HepG2 (cell line): ENCODE results near the gene USF1. TPM values are rescaled to one million over a fixed set of nuclear protein-coding genes. Genes with fewer than 3 reads are reported as not detected.
A peak's percentile ranks its signal among the peaks of the same experiment; 100 is the strongest.

Experiments used
- CBX1 ChIP-seq: IDR thresholded peaks from one replicate; pipeline ENCODE4 v1.6.1; 2016; ENCODE audit warnings: antibody characterized with exemption, low read depth
- CREBL2 ChIP-seq: sonication (generic); formaldehyde crosslinking; IDR thresholded peaks from 2 replicates; pipeline ENCODE4 v1.8.1; 2023; ENCODE audit warnings: missing genetic modification reagents, mild to moderate bottlenecking, borderline replicate concordance
- CSRNP1 ChIP-seq: sonication (generic); formaldehyde crosslinking; IDR thresholded peaks from 2 replicates; pipeline ENCODE4 v1.8.1; 2023; ENCODE audit warnings: mild to moderate bottlenecking, missing genetic modification reagents
- HCFC1 ChIP-seq: fragments of 150-350 bp; IDR thresholded peaks from 2 replicates; pipeline ENCODE4 v1.6.1; 2014; ENCODE audit warnings: low read depth, low read length
- ISL2 ChIP-seq: sonication (generic); formaldehyde crosslinking; IDR thresholded peaks from 2 replicates; pipeline ENCODE4 v1.5.0; 2020; ENCODE audit warnings: missing genetic modification reagents
- KLF6 ChIP-seq: IDR thresholded peaks from 2 replicates; pipeline ENCODE4 v1.8.0; 2016; ENCODE audit warnings: missing biosample characterization, missing genetic modification reagents
- KMT2B ChIP-seq: IDR thresholded peaks from 2 replicates; pipeline ENCODE4 v1.6.1; 2016; ENCODE audit warnings: missing genetic modification reagents, missing compliant biosample characterization
- MXI1 ChIP-seq: IDR thresholded peaks from 3 replicates; pipeline ENCODE4 v1.6.1; 2012; ENCODE audit warnings: low read depth, low read length, inconsistent platforms, borderline replicate concordance
- RARA ChIP-seq: IDR thresholded peaks from 2 replicates; pipeline ENCODE4 v1.6.1; 2016; ENCODE audit warnings: missing genetic modification reagents, missing compliant biosample characterization
- ZBTB2 ChIP-seq: sonication (generic); formaldehyde crosslinking; IDR thresholded peaks from 2 replicates; pipeline ENCODE4 v1.8.0; 2022; ENCODE audit warnings: low read depth, missing genetic modification reagents
- ZBTB26 ChIP-seq: IDR thresholded peaks from 2 replicates; pipeline ENCODE4 v1.6.1; 2016; ENCODE audit warnings: missing compliant biosample characterization, missing genetic modification reagents, borderline replicate concordance
- ZNF333 ChIP-seq: sonication (generic); formaldehyde crosslinking; IDR thresholded peaks from 2 replicates; pipeline ENCODE4 v1.4.0; 2020; ENCODE audit warnings: mild to moderate bottlenecking, missing genetic modification reagents, borderline replicate concordance
- polyA plus RNA-seq, 8 experiments: library from polyadenylated mRNA; depleted of rRNA in 3 of 8; stranded (reverse) in 7 of 8; unstranded in 1 of 8; fragments of >200 nt; fragmentation: Illumina TruSeq in 4 of 8; extraction: Trizol in 4 of 8; gene quantifications; 2 replicates each; pipeline versions ENCODE4 v1.2.1 to v1.2.3, GENCODE V29; 2011 to 2016; ENCODE audit warnings: low read depth in 4 of 8, missing spikeins in 1 of 8, mixed read lengths in 1 of 8; ENCODE audit not compliant: insufficient read depth in 1 of 8
- total RNA-seq, 5 experiments: library from RNA; depleted of rRNA; stranded (reverse); fragments of >200 nt; fragmentation: Illumina TruSeq; extraction: Trizol; gene quantifications; 2 replicates each; pipeline ENCODE4 v1.2.3, GENCODE V29; 2016; ENCODE audit warnings: low read depth in 1 of 5
- TF ChIP-seq, protein P1 (sequence below): IDR thresholded peaks from 2 replicates; pipeline ENCODE4 v1.6.1; 2016
- TF ChIP-seq, protein P2 (sequence below): sonication (generic); formaldehyde crosslinking; IDR thresholded peaks from 2 replicates; pipeline ENCODE4 v1.8.0; 2022; ENCODE audit warnings: missing genetic modification reagents, mild to moderate bottlenecking, borderline replicate concordance
- TF ChIP-seq, protein P3 (sequence below): IDR thresholded peaks from 2 replicates; pipeline ENCODE4 v1.6.1; 2016; ENCODE audit warnings: low read depth, missing genetic modification reagents, missing compliant biosample characterization
- TF ChIP-seq, protein P4 (sequence below): sonication (generic); formaldehyde crosslinking; IDR thresholded peaks from 2 replicates; pipeline ENCODE4 v1.8.1; 2023; ENCODE audit warnings: mild to moderate bottlenecking, missing genetic modification reagents, borderline replicate concordance

USF1 gene
- total and polyA plus RNA-seq, 2 of the 13 experiments (the other 11 are each of a cell fraction or from before 2014, with no cell fraction given) = 26.9 to 39.4 TPM

GRCh38 chr1:161013488-161014230, 32.1 kb downstream of the USF1 start (continued):
- TF ChIP-seq, protein P1, sequence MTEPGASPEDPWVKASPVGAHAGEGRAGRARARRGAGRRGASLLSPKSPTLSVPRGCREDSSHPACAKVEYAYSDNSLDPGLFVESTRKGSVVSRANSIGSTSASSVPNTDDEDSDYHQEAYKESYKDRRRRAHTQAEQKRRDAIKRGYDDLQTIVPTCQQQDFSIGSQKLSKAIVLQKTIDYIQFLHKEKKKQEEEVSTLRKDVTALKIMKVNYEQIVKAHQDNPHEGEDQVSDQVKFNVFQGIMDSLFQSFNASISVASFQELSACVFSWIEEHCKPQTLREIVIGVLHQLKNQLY (CRISPR knock-in tag) = peak; percentile 86
- TF ChIP-seq CREBL2 (CRISPR knock-in tag) (no peak), KMT2B (CRISPR knock-in tag) (peak; percentile 72), CBX1 (peak; percentile 76), RARA (CRISPR knock-in tag) (peak; percentile 90), ZBTB26 (peak; percentile 34; the same call in 1 of the 2 replicates), ZNF333 (CRISPR knock-in tag) (peak; percentile 87; the same call in 1 of the 2 replicates), ISL2 (peak; percentile 74), HCFC1 (no peak), CSRNP1 (CRISPR knock-in tag) (no peak), ZBTB2 (CRISPR knock-in tag) (0 out of 2 replicates have a peak, but pooled peaks have one; percentile 51), KLF6 (peak; percentile 77), MXI1 (peak; percentile 70; the same call in 1 of the 3 replicates)
- TF ChIP-seq, protein P2, sequence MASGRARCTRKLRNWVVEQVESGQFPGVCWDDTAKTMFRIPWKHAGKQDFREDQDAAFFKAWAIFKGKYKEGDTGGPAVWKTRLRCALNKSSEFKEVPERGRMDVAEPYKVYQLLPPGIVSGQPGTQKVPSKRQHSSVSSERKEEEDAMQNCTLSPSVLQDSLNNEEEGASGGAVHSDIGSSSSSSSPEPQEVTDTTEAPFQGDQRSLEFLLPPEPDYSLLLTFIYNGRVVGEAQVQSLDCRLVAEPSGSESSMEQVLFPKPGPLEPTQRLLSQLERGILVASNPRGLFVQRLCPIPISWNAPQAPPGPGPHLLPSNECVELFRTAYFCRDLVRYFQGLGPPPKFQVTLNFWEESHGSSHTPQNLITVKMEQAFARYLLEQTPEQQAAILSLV (CRISPR knock-in tag) = no peak
- TF ChIP-seq, protein P3, sequence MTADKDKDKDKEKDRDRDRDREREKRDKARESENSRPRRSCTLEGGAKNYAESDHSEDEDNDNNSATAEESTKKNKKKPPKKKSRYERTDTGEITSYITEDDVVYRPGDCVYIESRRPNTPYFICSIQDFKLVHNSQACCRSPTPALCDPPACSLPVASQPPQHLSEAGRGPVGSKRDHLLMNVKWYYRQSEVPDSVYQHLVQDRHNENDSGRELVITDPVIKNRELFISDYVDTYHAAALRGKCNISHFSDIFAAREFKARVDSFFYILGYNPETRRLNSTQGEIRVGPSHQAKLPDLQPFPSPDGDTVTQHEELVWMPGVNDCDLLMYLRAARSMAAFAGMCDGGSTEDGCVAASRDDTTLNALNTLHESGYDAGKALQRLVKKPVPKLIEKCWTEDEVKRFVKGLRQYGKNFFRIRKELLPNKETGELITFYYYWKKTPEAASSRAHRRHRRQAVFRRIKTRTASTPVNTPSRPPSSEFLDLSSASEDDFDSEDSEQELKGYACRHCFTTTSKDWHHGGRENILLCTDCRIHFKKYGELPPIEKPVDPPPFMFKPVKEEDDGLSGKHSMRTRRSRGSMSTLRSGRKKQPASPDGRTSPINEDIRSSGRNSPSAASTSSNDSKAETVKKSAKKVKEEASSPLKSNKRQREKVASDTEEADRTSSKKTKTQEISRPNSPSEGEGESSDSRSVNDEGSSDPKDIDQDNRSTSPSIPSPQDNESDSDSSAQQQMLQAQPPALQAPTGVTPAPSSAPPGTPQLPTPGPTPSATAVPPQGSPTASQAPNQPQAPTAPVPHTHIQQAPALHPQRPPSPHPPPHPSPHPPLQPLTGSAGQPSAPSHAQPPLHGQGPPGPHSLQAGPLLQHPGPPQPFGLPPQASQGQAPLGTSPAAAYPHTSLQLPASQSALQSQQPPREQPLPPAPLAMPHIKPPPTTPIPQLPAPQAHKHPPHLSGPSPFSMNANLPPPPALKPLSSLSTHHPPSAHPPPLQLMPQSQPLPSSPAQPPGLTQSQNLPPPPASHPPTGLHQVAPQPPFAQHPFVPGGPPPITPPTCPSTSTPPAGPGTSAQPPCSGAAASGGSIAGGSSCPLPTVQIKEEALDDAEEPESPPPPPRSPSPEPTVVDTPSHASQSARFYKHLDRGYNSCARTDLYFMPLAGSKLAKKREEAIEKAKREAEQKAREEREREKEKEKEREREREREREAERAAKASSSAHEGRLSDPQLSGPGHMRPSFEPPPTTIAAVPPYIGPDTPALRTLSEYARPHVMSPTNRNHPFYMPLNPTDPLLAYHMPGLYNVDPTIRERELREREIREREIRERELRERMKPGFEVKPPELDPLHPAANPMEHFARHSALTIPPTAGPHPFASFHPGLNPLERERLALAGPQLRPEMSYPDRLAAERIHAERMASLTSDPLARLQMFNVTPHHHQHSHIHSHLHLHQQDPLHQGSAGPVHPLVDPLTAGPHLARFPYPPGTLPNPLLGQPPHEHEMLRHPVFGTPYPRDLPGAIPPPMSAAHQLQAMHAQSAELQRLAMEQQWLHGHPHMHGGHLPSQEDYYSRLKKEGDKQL (CRISPR knock-in tag) = peak; percentile 88; the same call in 1 of the 2 replicates
- TF ChIP-seq, protein P4, sequence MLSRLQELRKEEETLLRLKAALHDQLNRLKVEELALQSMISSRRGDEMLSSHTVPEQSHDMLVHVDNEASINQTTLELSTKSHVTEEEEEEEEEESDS = no peak
